SKM-1 (cell line): ENCODE results near the gene ZNHIT1.
"Not testable (repeated sequence)": the region's sequence is repeated elsewhere in the genome, so short reads cannot be mapped to it uniquely, and the experiment has no call there.

Experiments used
- DNase-seq: peaks from one replicate; lab custom pipeline; 2025; ENCODE audit not compliant: unreplicated experiment; lab: John Stamatoyannopoulos, UW

Gene ZNHIT1

DNA sequence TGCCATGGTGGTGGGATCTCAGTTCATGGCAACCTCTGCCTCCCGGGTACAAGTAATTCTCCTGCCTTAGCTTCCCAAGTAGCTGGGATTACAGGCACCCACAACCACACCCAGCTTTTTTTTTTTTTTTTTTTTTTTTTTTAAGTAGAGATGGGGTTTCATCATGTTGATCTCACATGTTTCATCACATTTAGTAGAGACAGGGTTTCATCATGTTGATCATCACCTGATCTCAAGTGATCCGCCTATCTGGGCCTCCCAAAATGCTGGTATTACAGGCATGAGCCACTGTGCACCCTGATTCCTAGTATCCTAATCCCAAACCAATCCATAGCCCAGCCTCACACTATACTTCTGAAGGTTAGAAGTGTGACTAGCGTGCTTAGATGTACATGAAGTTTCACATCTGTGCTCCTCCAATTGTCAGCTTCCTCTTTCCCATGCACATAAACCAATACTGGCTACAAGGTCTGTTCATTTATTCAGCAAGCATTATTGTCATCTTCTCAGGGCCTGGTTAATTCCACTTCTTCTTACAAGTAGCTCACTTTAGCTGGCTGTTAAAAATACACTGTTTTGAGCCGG lies 31.0 kb upstream of the ZNHIT1 start:
- peak; percentile 17 for DNase-seq

DNA sequence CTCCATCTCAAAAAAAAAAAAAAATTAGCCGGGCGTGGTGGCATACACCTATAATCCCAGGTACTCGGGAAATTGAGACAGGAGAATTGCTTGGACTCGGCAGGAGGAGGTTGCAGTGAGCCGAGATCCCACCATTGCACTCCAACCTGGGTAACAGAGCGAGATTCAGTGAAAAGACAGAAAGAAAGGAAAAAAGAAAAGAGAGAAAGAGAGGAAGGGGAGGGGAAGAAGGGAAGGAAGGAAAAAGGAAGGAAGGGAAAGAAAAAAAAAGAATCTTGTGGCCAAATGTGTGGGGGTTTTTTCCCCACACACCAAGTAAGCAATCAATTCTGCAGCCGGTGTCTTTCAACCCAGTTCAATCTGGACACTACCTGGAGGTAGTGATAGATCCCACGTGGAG lies 28.9 kb upstream of the ZNHIT1 start:
- DNase-seq = no peak

DNA sequence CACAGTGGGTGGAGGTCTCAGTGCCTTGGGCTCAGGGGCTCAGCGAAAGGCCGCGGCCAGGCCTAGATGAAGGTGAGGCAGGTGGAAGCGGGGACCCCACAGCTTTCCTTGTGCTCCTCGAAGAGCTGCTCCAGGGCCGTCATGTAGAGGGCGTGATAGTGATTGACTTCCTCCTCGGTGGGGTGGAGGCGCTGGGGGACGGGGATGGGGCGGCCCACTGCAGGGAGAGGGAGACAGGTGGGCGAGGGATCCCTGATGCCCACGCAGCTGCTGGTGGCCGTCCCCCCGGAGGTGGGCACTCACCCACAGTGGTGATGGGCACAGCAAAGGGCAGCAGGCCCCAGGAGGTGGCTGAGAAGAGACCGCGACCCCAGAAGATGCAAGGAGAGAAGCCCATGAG lies 22.1 kb upstream of the ZNHIT1 start:
- no peak for DNase-seq

GRCh38 chr7:101197991-101198390 lies 20.0 kb upstream of the ZNHIT1 start:
- DNase-seq = no peak

GRCh38 chr7:101198476-101198875 lies 19.5 kb upstream of the ZNHIT1 start:
- no peak for DNase-seq

- DNase-seq = not testable (repeated sequence)
These were observed 18.4 kb upstream of the ZNHIT1 start for GRCh38 chr7:101199522-101199921.

GRCh38 chr7:101200504-101200861 lies 17.5 kb upstream of the ZNHIT1 start:
- no peak for DNase-seq

GRCh38 chr7:101200862-101201599 lies 16.9 kb upstream of the ZNHIT1 start, which contains the start of gene MOGAT3:
Gene MOGAT3, minus strand, starts transcription at chr7:101201036. Its CDS starts 182 bp downstream, at chr7:101200854.
- DNase-seq = no peak

DNA sequence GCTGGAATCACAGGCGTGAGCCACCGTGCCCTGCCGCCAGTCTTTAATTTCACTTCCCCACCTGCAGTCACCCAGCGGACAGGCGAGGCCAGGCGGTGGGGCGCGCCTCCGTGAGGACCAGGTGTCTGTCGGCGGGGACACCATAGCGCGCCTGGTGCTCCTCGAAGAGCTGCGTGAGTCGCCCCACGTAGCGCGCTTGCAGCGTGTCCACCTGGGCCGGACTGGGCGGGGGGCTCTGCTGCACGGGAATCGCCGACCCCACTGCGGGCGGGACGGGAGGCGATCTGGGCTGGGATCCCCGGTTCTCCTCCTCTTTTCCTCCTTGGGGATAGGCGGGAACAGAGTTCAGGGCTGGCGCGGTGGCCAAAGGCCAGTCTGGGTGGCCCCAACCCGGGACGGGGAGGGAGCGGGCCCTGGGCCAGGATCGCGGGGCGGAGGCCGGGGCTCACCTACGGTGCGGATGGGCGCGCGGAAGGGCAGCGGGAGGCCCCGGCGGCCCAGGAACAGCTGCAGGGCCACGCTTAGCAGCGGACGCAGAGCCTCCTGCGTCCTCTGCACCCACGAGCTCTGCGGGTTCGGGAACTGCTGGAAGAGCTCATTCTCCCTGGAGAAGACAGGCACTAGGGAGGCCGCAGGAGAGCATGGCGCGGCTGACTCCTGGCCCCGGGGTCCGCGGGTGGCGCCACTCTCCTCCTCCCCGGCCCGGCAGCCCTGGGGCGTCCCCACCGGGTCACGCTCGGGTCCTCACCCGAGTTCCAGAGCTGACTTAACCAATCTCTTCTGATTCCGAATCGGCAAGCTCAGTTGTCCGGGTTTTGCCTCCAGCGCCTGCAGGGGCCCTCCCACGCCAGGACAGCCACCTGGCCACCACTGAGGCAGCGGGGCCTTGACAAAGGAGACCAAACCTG lies 16.0 kb upstream of the ZNHIT1 start:
- no peak for DNase-seq

GRCh38 chr7:101202603-101202918 lies 15.4 kb upstream of the ZNHIT1 start:
- DNase-seq = no peak

DNA sequence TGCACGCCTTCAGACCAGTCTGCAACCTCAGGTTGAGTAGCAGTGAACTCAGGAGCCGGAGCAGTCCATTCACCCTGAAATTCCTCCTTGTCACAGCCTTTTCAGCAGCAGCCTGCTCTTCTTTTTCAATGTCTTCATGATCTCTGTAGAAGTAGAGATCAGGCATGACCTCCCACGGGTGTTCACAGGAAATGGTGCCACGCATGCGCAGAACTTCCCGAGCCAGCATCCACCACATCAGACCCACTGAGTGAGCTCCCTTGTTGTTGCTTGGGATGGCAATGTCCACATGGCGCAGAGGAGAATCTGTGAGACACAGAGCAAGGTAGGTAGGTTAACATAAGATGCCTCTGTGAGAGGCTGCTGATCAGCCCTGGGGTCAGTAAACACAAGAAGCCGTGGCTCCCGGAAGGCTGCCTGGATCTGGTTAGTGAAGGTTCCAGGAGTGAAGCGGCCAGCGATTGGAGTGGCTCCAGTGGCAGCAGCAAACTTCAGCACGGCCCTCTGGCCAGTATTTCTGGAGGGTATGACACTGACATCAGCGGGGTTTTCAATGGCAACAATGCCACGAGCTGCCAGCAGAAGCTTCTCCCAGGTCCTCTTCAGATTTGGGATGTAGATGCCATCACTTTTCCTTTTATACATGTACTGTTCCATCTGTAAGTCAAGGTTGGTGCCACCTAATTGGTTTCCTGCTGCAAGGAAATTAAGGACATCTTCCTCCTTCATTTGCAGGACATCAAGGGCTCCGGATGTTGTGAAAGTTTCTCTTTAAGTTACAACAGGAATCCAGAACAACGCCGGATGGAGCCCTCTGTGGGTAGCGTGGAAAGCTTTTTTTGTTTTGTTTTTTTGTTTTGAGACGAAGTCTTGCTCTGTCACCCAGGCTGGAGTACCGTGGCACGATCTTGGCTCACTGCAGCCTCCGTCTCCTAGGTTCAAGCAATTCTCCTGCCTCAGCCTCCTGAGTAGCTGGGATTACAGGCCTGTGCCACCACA lies 13.9 kb upstream of the ZNHIT1 start:
- peak; percentile 49 for DNase-seq

DNA sequence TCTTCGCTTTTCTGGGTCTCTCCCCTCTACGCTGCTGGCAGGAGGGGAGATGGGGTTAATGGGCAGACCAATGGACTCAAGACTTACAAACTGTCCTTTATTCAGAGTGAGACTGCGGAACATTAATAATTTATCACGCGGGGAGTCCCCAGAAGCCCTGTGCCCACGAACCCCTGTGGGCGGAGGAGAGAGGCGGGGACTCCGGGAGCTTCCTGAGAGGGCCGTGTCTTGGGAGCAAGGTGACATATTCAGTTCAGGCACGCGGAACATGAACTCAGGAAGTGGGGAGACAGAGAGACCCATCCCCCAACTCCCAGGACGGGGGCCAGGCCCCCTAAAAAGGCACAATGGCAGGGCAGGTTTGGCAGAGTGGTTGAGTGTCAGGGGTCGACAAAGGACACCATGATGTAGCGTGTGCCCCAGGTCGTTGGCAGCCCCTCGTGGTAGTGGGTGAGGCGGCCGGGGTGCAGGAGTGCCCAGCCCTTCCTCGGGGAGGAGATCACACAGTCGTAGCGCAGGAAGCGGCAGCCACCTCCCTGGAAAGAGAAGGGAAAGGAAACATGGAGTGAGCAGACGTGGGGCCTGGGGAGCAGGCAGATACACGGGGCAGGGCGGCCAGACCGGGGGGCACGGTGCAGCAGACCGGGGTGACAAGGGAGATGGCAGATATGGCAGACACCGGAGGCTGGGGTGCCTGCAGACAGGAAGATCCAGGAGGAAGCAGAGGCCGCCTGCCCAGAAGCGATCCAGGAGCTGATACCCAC lies 11.9 kb upstream of the ZNHIT1 start:
- no peak for DNase-seq

DNA sequence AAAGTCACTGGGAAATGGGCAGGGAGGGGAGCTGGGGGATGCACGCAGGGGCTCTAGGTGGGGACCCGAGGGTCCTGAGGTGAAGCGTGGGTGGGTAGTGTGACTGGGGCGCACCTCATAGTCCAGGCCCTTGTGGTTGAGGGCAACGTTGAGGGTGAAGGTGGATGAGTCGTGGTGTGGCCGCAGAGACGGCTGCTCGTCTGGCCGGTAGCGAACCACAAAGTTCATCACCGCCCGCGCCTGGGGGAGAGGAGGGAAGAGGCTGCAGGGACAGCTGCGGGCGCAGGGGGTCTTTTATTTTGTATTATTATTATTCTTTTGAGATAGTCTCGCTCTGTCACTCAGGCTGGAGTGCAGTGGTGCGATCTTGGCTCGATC lies 11.3 kb upstream of the ZNHIT1 start:
- no peak for DNase-seq

DNA sequence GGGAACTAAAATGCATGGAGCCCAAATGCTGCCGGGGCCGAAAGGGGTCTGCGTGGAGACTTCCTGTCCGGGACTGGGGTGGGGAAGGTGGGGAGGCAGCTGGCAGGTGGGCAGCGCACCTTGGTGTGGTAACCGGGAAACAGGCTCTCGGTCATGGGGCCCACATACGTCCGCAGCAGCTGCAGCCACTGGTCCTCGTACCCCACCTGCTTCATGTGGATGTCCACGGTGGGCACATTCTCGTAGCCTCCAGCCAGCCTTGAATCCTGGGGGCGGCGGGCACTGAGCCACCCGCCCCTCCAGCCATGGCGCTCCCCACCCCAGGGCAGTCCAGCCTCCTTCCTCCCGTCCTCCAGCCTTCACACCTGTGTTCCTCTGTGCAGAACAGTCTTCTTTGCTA lies 10.5 kb upstream of the ZNHIT1 start:
- DNase-seq = no peak

DNA sequence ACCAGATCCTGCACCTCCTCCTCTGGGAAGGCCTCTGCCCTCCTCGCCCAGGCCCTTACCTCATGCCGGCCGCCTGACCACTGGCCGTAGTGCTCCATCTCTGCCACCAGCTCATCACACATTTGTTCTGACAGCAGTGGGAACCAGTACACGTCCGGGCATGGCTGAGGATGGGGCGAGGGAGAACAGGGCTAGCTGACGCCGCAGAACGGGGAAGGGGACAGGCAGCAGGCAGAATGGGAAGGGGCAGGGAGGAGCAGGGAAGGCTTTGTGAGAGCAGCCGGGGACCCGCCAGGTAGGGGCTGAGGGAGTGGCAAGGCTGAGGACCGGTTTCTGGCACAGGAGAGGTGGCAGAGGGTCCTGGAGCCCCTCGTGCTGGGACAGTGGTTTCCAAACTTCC lies 9.2 kb upstream of the ZNHIT1 start:
- no peak for DNase-seq

- DNase-seq = no peak
These were observed 7.8 kb upstream of the ZNHIT1 start for GRCh38 chr7:101210143-101210542.

GRCh38 chr7:101211501-101211900 lies 6.5 kb upstream of the ZNHIT1 start:
- DNase-seq = no peak

DNA sequence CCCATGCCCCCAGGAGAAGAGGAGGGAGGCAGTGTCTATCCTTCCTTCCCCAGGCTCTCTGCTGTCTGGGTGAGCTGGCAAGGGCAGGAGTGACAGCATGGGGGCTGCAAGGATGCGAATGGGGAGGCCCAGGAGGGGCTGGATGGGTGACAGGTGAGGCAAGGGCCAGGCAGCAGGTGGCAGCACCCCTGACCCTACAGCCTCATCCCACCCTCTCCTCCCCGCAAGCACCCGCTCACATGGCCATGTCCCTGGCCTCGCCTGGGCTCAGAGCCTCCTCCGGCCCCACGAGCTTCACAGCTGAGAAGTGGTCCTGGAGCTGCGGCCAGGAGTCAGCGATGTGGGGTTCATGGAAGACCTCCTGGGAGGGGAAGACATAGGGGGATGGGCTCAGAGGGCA lies 6.0 kb upstream of the ZNHIT1 start:
- no peak for DNase-seq

DNA sequence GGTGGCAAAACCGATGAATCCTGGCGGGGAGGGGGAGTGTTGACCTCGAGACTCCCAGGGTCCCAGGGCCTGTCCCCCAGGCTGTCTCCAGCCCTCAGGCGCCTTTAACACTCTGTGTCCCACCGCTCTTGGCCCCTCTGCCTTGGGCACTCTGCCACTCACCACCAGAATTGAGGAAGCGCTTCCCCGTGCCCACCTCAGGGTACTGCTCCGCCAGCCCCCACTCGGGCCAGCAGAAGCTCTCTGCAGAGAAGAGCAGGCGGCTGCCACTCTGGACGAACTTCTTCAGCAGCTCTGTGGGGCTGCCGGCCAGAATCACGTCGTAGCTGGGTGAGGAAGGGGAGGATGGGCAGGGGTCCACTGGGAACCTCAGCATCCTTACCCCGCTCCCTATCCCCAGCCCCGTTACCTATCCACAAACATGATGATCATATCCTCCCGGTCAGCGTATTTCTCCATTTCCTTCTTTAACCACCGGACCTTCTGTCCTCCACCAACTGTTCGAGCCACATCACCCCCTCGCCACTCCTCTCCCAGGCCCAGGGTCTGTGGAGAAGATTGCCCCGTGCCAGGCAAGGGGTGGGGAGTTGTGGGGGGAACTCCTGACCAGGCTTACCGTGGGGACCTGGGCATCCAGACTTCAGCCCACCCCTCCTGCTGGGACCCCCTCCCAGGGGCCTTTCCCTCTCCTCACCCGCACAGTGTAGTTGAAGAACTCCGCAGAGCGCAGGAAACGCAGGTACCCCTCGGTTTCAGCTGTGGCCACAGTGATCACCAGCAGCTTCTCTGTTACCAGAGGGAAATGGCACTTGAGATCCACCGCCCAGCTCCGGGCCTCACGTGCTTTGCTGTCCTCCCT lies 1.7 kb upstream of the ZNHIT1 start:
- no peak for DNase-seq
